Activated CD8-positive, alpha-beta T cell treated with anti-CD3 and anti-CD28 coated beads for 36 hours (primary cell): ENCODE results near the gene PIK3C2B. TPM values are rescaled to one million over a fixed set of nuclear protein-coding genes. Genes with fewer than 3 reads are reported as not detected.

Experiments
- ATAC-seq: fragments of 200-7000 bp; cut with Tn5 transposase; one replicate; pipeline ENCODE4 v1.10.0; 2021; ENCODE audit warnings: mild to moderate bottlenecking, moderate library complexity
- CTCF ChIA-PET: fragments of 350-600 bp; sonication (Branson Sonifier 250); formaldehyde crosslinking; loops from one replicate; lab custom pipeline; 2021; ENCODE audit warnings: antibody characterized with exemption; lab: Charles Lee
- POLR2A ChIA-PET: fragments of 350-600 bp; sonication (Branson Sonifier 250); formaldehyde crosslinking; loops from one replicate; lab custom pipeline; 2021; ENCODE audit warnings: antibody characterized with exemption; lab: Charles Lee
- DNase-seq: peaks from one replicate; pipeline ENCODE4 v3.0.0-alpha.2; 2020
- H3K27ac Mint-ChIP-seq: one replicate; pipeline ENCODE4 v1.8.0; 2021; ENCODE audit warnings: mild to moderate bottlenecking, mixed read lengths
- H3K27me3 Mint-ChIP-seq: one replicate; pipeline ENCODE4 v1.8.0; 2021; ENCODE audit warnings: mixed read lengths
- H3K36me3 Mint-ChIP-seq: one replicate; pipeline ENCODE4 v1.8.0; 2021; ENCODE audit warnings: low read depth, mixed read lengths
- H3K4me1 Mint-ChIP-seq: one replicate; pipeline ENCODE4 v1.8.0; 2021; ENCODE audit warnings: low read depth, mixed read lengths
- H3K4me3 Mint-ChIP-seq: one replicate; pipeline ENCODE4 v1.8.0; 2021; ENCODE audit warnings: mild to moderate bottlenecking, moderate library complexity, mixed read lengths
- H3K9me3 Mint-ChIP-seq: one replicate; pipeline ENCODE4 v1.8.0; 2021; ENCODE audit warnings: mixed read lengths
- CTCF ChIP-seq: fragments of 200-600 bp; IDR thresholded peaks from one replicate; pipeline ENCODE4 v1.8.0; 2022; ENCODE audit warnings: antibody characterized with exemption, mild to moderate bottlenecking
- intact Hi-C: fragments of 100-400 bp; cut with micrococcal nuclease; formaldehyde crosslinking; loops from one replicate; pipeline ENCODE4 v1.10.0; 2022
- total RNA-seq, 2 experiments: library from RNA; stranded (reverse); gene quantifications; one replicate each; pipeline ENCODE4 v1.2.3, GENCODE V29; 2021

PIK3C2B gene
- total RNA-seq, 2 experiments from 2014 or later: 26.6 to 28.9 TPM

- Mint-ChIP-seq H3K36me3 (peaks cover 11% of the 10 kb centered on the region), H3K27me3 (no peaks in the 10 kb centered on the region), H3K9me3 (no peaks in the 10 kb centered on the region), H3K4me3 (no peak overlapping the region), H3K27ac (no peak overlapping the region), H3K4me1 (peaks cover 18% of the 10 kb centered on the region)
- ChIA-PET POLR2A (no interaction called here), CTCF (interaction anchor here (1.1 to 2.2 kb wide), 2 partner anchors 31 to 42 kb away, joined by 4 to 5 read pairs; no protein-coding TSS in a partner anchor)
- TF ChIP-seq CTCF: no peak
- no peak for ATAC-seq
- intact Hi-C loops: no loop called here
- DNase-seq: no peak
Measured at GRCh38 chr1:204472660-204473059, 21.9 kb downstream of the PIK3C2B start.

- TF ChIP-seq CTCF: no peak
- Mint-ChIP-seq H3K27ac (no peak overlapping the region), H3K36me3 (peaks cover 11% of the 10 kb centered on the region), H3K27me3 (no peaks in the 10 kb centered on the region), H3K9me3 (no peaks in the 10 kb centered on the region), H3K4me1 (peaks cover 8% of the 10 kb centered on the region), H3K4me3 (no peak overlapping the region)
- ATAC-seq (no peak), DNase-seq (no peak)
- intact Hi-C loops: no loop called here
- CTCF ChIA-PET: interaction anchor here (2.2 kb wide), 1 partner anchor 41 kb away, joined by 5 read pairs; no protein-coding TSS in a partner anchor
- POLR2A ChIA-PET: interaction anchor here (0.5 kb wide), 1 partner anchor 1496 kb away, joined by 3 read pairs; no protein-coding TSS in a partner anchor
Measured at GRCh38 chr1:204471687-204472086, 22.9 kb downstream of the PIK3C2B start.

- Mint-ChIP-seq H3K4me3 (no peak overlapping the region), H3K27ac (no peak overlapping the region), H3K27me3 (no peaks in the 10 kb centered on the region), H3K36me3 (peaks cover 11% of the 10 kb centered on the region), H3K9me3 (no peaks in the 10 kb centered on the region), H3K4me1 (peaks cover 21% of the 10 kb centered on the region)
- ChIA-PET CTCF (interaction anchor here (0.9 to 1.1 kb wide), 2 partner anchors 11 to 31 kb away, joined by 3 to 5 read pairs; no protein-coding TSS in a partner anchor), POLR2A (interaction anchor here (0.8 kb wide), 1 partner anchor 11 kb away, joined by 3 read pairs; no protein-coding TSS in a partner anchor)
- no peak for DNase-seq
- intact Hi-C loops: no loop called here
- no peak for TF ChIP-seq CTCF
- ATAC-seq: no peak
Measured at GRCh38 chr1:204469304-204469703, 25.3 kb downstream of the PIK3C2B start.

- ChIA-PET POLR2A (interaction anchor here (0.8 kb wide), 1 partner anchor 11 kb away, joined by 3 read pairs; no protein-coding TSS in a partner anchor), CTCF (interaction anchor here (0.9 kb wide), 1 partner anchor 11 kb away, joined by 3 read pairs; no protein-coding TSS in a partner anchor)
Measured at GRCh38 chr1:204468766-204469302, 25.8 kb downstream of the PIK3C2B start.

More at GRCh38 chr1:204468766-204469302, 25.8 kb downstream of the PIK3C2B start:
- DNase-seq: no peak
- H3K9me3 Mint-ChIP-seq: no peaks in the 10 kb centered on the region
- ATAC-seq: no peak
- H3K4me1 Mint-ChIP-seq: peaks cover 25% of the 10 kb centered on the region
- no peak for TF ChIP-seq CTCF
- no peak overlapping the region for H3K4me3 Mint-ChIP-seq
- intact Hi-C loops: no loop called here
- H3K36me3 Mint-ChIP-seq: peaks cover 11% of the 10 kb centered on the region
- no peak overlapping the region for H3K27ac Mint-ChIP-seq
- no peaks in the 10 kb centered on the region for H3K27me3 Mint-ChIP-seq
